Stimulated activated CD8-positive, alpha-beta memory T cell treated with anti-CD3 and anti-CD28 coated beads, Interleukin-12 subunit alpha, Interleukin-12 subunit beta, amount 100 ng/mL, for 24 hours (primary cell): Measurements from ENCODE around the gene RND2.

ENCODE experiments used
- DNase-seq: peaks from one replicate; pipeline ENCODE4 v3.0.0-alpha.2; 2020; ENCODE audit errors: extremely low read depth

RND2 gene

DNA sequence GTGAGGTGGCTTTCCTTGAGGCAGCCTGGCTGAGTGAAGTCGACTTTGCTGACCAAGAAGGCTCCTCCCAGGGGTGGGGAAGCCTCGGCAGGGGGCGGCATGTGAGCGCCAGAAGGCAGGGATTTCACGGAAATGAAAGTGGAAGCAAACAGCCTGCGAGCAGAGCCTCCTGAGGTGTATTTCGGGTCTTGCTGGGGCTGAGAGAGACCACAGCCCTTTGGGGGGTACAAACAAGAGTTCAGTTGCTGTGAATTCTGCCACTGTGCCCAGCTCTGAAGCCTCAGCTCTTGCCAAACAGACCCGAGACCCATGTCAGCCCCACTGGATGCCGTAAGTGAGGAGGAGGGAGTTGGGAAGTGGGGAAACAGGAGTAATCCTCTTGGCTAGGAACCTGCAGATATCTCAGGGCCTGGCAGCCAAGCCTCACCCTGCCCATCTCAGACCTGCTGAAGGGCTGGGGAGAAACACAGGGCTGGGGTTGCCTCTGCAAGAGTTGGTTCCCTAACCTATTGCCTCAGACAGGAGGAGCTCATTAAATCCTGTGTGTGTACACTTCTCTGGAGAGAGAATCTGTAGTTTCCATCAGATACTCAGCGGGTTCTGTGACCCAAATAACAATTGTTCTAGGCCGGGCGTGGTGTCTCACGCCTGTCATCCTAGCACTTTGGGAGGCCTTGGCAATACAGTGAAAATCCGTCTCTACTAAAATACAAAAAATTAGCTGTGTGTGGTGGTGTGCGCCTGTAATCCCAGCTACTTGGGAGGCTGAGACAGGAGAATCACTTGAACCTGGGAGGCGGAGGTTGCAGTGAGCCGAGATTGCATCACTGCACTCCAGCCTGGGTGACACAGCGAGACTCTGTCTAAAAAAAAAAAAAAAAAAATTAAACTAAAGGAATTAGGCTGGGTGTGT is 18.1 kb upstream of the RND2 start, which contains the start of gene IFI35:
Gene IFI35 (plus strand): TSS at position 146 of the 913 bp plus-strand sequence. CDS start 164 bp downstream, at position 310.
- peak; percentile 73 for DNase-seq

GRCh38 chr17:43010667-43011308 is 14.2 kb upstream of the RND2 start:
- DNase-seq: no peak

DNA sequence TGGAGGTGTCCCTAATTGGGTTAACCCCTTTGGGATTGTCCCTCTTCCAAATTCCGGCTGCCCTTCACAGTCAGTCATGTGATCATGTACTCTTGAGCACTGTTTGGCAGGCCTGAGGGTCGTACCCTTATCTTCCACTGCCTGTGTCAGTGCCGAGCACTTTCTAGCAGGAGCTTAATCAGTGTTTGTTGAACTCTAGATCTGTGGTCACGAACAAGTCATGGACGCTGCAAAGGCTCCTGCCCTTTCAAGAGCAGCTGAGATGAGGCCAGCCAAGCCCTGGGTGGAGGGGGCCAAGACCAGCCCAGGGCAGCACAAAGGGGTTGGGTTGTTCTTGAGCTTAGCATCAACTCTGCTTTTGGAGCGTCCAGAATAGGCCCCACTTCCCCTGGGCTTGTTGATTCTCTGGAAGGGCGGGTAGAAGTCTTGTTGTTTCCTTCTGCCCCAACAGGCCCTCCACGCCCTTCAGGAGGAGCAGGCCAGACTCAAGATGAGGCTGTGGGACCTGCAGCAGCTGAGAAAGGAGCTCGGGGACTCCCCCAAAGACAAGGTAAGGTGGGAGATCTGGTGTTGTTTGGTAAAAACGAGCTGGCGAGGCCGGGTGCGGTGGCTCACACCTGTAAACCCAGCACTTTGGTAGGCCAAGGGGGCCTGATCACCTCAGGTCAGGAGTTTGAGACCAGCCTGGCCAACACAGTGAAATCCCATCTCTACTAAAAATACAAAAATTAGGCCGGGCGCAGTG is 13.1 kb upstream of the RND2 start:
- no peak for DNase-seq

- no peak for DNase-seq
These were observed 11.7 kb upstream of the RND2 start for GRCh38 chr17:43013296-43013695.

DNA sequence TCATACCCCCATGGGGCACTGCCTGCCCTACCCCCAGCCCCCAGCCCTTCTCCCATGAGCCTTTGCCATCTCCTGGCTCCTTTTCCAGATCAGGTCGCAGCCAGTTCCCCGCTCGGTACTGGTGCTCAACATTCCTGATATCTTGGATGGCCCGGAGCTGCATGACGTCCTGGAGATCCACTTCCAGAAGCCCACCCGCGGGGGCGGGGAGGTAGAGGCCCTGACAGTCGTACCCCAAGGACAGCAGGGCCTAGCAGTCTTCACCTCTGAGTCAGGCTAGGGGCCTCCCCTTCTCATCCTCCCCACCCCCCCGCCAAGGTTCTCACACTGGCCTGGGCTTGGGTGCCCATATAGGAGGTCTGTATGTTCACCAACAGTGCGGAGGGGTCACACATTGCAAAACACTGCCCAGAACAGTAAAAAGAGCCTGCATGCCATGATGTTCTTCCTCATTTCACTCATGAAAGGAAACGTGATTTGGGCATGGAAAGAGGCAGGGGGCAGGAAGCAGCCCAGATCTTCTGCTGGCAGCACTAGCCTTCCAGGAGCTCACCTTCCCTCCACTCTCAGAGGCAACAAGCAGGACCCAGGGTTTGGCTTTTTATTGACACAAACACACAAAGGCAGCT is 10.9 kb upstream of the RND2 start:
- no peak for DNase-seq

- DNase-seq: no peak
These were observed 10.1 kb upstream of the RND2 start for GRCh38 chr17:43014649-43015542.

DNA sequence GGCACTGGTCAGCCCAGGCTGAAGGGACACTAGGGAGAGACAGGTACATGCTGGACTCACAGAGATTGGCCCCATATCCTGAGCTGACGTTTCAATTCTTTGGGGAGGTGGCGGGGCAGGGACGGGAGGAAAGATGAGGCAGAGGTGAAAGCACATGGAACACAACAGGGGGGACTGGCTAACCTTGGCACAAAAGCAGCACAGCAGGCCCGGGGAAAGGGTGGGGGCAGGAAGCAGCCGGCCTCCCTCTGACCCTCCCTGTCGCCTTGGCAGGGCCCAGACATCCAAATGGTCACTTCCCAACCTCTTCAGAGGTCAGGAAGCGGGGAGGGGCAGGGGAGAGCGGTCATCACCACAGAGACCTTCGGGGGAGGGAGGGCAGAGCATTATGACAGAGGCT is 9.5 kb upstream of the RND2 start:
- DNase-seq: no peak

DNA sequence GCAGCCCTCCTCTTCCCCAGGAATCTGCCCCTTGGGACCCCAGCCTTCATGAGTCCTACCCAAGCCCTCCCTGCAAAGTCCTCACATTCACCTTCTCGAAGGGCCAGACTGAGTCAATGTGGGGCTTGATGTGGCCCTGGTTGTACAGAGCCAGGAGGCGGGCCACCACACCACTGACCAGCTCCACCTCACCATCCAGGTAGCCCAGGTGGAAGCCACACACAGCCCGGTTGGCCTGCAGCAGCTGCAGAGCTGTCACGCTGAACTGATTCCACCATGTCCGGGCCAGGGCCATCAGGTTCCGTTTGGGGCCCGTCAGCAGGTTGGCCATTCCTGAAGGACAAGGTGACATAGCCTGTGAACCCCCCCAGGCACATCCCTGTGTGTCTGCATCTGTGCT is 8.8 kb upstream of the RND2 start:
- no peak for DNase-seq

GRCh38 chr17:43018008-43018853 is 6.8 kb upstream of the RND2 start:
- no peak for DNase-seq

DNA sequence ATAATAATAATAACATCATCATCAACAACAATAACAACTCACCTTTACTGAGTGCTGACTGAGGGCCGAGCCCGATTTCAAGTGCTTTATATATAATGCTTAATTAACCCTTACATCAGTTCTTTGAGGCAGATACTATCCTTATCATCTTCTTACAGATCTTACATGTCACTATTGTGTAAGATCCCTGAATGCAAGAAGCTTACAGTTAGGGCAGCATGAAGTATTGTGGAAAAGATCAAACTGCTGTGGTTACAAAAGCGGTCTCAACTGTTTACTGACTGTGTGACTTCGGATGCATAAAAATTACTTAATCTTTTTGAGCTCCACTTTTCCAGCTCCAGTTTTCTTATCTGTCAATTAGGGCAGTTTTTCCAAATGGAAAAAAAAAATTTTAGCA is 6.1 kb upstream of the RND2 start:
- DNase-seq: no peak

GRCh38 chr17:43019418-43019817 is 5.6 kb upstream of the RND2 start:
- DNase-seq: no peak

- DNase-seq: no peak
These were observed 4.9 kb upstream of the RND2 start for GRCh38 chr17:43020030-43020621.

DNA sequence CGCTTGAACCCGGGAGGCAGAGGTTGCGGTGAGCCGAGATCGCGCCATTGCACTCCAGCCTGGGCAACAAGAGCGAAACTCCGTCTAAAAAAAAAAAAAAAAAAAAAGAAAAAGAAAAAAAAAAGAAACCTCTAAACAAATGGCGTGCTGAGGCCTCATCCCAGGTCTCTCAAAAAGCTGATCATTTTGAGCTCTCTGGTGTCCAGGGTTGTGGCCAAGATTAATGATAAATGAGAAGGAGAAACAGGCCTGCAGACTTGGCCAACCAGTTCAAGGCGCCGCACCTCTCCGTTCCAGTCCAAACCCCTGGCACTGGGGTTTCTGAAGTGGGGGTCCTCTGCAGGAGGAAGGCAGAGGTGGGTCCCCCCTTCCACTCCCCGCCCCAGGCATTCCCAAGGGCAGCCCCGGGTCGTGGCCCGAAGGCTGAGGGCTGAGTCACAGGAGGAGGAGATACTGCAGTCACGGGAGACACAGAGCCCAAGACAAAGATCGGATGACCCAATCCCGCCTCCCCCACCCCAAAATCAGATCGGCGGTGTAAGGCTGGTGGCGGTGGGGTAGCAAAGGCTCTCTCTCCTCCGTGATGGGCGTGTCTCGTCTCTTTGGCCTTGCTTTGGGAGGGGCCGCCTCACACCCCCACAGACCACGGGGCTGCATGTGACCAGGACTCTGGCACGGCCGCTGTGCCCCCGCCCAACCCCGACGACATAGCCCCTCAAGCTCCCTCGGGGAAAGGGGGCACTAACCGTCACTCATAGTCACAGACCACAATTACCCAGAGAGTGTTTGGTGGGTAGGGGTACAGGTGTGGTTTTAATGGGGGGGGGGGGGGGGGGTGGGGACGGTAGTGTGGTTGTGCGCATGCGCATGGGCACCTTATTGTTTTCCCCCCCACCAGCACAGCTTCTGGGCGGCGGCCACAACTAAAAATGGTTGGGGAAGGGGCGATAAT is 4.0 kb upstream of the RND2 start:
- no peak for DNase-seq

DNA sequence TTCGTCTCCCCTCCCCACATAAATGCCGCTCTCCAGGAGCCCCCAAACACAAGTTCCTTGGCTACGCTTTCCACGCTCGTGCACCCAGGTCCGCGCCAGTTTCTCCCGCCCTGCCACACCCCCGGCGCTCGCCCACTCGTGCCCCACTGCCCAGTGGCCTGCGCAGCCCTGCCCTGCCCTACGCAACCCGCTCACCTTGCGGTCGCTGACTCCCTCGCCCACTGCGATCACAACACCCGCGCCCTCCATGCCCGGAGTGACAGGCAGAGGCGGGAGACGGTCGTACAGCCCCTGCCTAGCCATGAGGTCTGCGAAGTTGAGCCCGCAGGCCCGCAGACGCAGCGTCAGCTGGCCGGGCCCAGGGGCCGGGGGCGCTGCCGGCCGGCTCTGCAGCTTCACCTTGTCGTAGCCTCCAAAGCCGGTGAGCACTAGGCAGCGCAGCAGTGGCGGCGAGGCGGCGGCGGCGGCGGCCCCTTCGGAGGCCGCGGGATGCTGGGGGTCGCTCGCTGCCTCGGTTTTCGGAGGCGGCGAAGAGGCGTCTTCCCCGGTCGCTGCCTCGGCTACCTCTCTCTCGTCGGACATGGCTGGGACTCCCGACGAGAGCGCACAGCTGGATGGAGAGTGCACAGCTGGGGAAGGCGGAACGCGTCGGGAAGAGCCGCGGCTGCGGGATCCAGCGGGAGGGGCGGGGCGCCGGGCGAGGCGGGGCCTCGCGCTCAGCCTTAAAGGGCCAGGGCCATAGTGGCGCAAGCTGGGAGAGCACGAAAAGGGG is 3.1 kb upstream of the RND2 start, which contains the start of gene VAT1:
Gene VAT1 (minus strand): TSS at position 645 of the 772 bp plus-strand sequence. CDS start 63 bp downstream, at position 582.
- DNase-seq: no peak

GRCh38 chr17:43025290-43025657 is 243 bp downstream of the RND2 start:
- no peak for DNase-seq

DNA sequence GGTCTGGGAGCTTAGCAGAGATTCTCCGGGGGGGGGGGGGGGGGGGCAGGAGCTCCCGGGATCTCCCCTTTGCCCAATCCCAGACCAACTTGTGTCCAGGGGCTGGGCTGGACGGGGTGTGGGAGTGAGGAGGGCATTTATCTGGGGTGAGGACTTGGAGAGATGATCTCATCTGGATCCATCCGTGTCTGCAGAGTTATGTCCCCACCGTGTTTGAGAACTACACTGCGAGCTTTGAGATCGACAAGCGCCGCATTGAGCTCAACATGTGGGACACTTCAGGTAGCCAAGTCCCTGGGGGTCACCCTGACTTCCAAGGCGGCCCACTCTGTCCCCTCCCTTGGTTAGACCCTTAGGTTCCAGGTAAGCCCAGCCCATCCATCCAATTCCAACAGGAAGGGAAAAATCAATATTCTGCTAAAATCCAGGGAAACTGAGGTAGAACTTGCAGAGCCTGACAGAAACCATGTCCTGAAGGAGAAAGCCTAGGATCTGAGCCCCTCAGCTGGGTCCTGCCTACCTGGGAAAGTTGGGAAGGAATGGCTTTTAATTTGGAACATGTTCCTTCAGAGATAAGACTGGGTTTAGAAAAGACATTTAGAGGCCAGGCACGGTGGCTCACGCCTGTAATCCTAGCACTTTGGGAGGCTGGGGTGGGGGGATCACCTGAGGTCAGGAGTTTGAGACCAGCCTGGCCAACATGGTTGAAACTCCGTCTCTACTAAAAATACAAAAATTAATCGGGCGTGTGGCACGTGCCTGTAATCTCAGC is 921 bp downstream of the RND2 start:
- DNase-seq: no peak

DNA sequence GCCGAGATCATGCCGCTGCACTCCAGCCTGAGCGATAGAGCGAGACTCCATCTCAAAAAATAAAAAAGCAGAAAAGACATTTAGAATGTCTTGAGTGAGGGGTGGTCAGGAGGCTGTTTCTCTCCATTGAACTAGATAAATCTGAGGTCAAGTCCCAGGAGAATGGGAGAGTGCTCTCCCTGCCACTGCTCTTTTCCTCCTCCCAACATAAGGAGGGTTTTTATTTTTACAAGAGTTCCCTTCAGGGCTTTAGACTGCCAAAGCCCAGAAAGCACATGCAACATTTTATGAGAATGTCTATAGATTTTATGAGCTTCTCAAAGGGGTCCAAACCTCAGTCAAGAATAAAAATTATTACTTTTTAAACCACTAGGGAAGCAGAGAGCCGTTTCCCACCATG is 1.6 kb downstream of the RND2 start:
- no peak for DNase-seq
